WTC11 (cell line): Measurements from ENCODE around the gene RING1. TPM values are rescaled to one million over a fixed set of nuclear protein-coding genes. Genes with fewer than 3 reads are reported as not detected.

Experiments used
- ARID4B ChIP-seq: sonication (generic); formaldehyde crosslinking; IDR thresholded peaks from 2 replicates; pipeline ENCODE4 v1.8.0; 2023; ENCODE audit warnings: missing genetic modification reagents, mild to moderate bottlenecking, borderline replicate concordance
- CTCF ChIP-seq: fragments of 200-600 bp; IDR thresholded peaks from 2 replicates; pipeline ENCODE4 v1.8.0; 2022; ENCODE audit warnings: antibody characterized with exemption
- GABPB1 ChIP-seq: sonication (generic); formaldehyde crosslinking; IDR thresholded peaks from 2 replicates; pipeline ENCODE4 v1.8.1; 2023; ENCODE audit warnings: mild to moderate bottlenecking, missing genetic modification reagents
- GTF2I ChIP-seq: fragments of 250-450 bp; sonication (Bioruptor Pico); conservative IDR thresholded peaks from 2 replicates; pipeline ENCODE4 v1.4.0; 2021; ENCODE audit warnings: mild to moderate bottlenecking
- KAT7 ChIP-seq: sonication (generic); formaldehyde crosslinking; IDR thresholded peaks from 2 replicates; pipeline ENCODE4 v1.8.1; 2023; ENCODE audit warnings: missing genetic modification reagents, mild to moderate bottlenecking, borderline replicate concordance
- MYBL2 ChIP-seq: sonication (generic); formaldehyde crosslinking; IDR thresholded peaks from 2 replicates; pipeline ENCODE4 v1.8.1; 2023; ENCODE audit warnings: mild to moderate bottlenecking, moderate library complexity, missing genetic modification reagents
- NR3C1 ChIP-seq: sonication (generic); formaldehyde crosslinking; conservative IDR thresholded peaks from 2 replicates; pipeline ENCODE4 v1.8.1; 2023; ENCODE audit warnings: low read depth, mild to moderate bottlenecking, missing genetic modification reagents
- OVOL2 ChIP-seq: fragments of 250-450 bp; sonication (Bioruptor Pico); IDR thresholded peaks from 2 replicates; pipeline ENCODE4 v1.9.0; 2021; ENCODE audit warnings: mild to moderate bottlenecking, borderline replicate concordance
- PRRX2 ChIP-seq: fragments of 250-450 bp; sonication (Bioruptor Pico); IDR thresholded peaks from 2 replicates; pipeline ENCODE4 v1.8.0; 2021; ENCODE audit warnings: mild to moderate bottlenecking
- RELA ChIP-seq: sonication (generic); formaldehyde crosslinking; IDR thresholded peaks from 2 replicates; pipeline ENCODE4 v1.8.1; 2022; ENCODE audit warnings: missing genetic modification reagents, mild to moderate bottlenecking, borderline replicate concordance
- TCF7 ChIP-seq: sonication (generic); formaldehyde crosslinking; IDR thresholded peaks from 2 replicates; pipeline ENCODE4 v1.8.0; 2022; ENCODE audit warnings: mild to moderate bottlenecking, low read depth, missing genetic modification reagents, moderate library complexity
- ZBTB21 ChIP-seq: sonication (generic); formaldehyde crosslinking; IDR thresholded peaks from 2 replicates; pipeline ENCODE4 v1.8.1; 2023; ENCODE audit warnings: mild to moderate bottlenecking, missing genetic modification reagents, borderline replicate concordance
- ZNF121 ChIP-seq: sonication (generic); formaldehyde crosslinking; IDR thresholded peaks from 2 replicates; pipeline ENCODE4 v1.8.0; 2023; ENCODE audit warnings: missing genetic modification reagents
- ZNF138 ChIP-seq: sonication (generic); formaldehyde crosslinking; conservative IDR thresholded peaks from 2 replicates; pipeline ENCODE4 v1.8.1; 2022; ENCODE audit warnings: mild to moderate bottlenecking, moderate library complexity, missing genetic modification reagents
- ZNF317 ChIP-seq: sonication (generic); formaldehyde crosslinking; IDR thresholded peaks from 2 replicates; pipeline ENCODE4 v1.8.1; 2023; ENCODE audit warnings: low read depth, mild to moderate bottlenecking, moderate library complexity, missing genetic modification reagents, borderline replicate concordance
- ZNF512 ChIP-seq: sonication (generic); formaldehyde crosslinking; IDR thresholded peaks from 2 replicates; pipeline ENCODE4 v1.8.1; 2022; ENCODE audit warnings: missing genetic modification reagents, borderline replicate concordance
- total RNA-seq: library from RNA; stranded (reverse); gene quantifications from 3 replicates; pipeline ENCODE4 v1.2.3, GENCODE V29; 2021
- TF ChIP-seq, protein P1 (sequence below): fragments of 250-450 bp; sonication (Bioruptor Pico); IDR thresholded peaks from 2 replicates; pipeline ENCODE4 v1.9.0; 2021; ENCODE audit warnings: mild to moderate bottlenecking
- TF ChIP-seq, protein P2 (sequence below): sonication (generic); formaldehyde crosslinking; conservative IDR thresholded peaks from 2 replicates; pipeline ENCODE4 v1.8.1; 2023; ENCODE audit warnings: mild to moderate bottlenecking, low read depth, missing genetic modification reagents, moderate library complexity
- TF ChIP-seq, protein P3 (sequence below): sonication (generic); formaldehyde crosslinking; IDR thresholded peaks from 2 replicates; pipeline ENCODE4 v1.8.1; 2023; ENCODE audit warnings: mild to moderate bottlenecking, missing genetic modification reagents
- TF ChIP-seq, protein P4 (sequence below): sonication (generic); formaldehyde crosslinking; IDR thresholded peaks from 2 replicates; pipeline ENCODE4 v1.8.1; 2022; ENCODE audit warnings: mild to moderate bottlenecking, moderate library complexity, missing genetic modification reagents

The RING1 gene
- total RNA-seq, 1 experiment from 2014 or later = 26.6 TPM

- TF ChIP-seq ARID4B (CRISPR knock-in tag) (peak; percentile 90; the same call in 1 of the 2 replicates), ZNF138 (CRISPR knock-in tag) (no peak), OVOL2 (CRISPR knock-in tag) (no peak), CTCF (no peak), PRRX2 (CRISPR knock-in tag) (no peak), RELA (0 out of 2 replicates have a peak, but pooled peaks have one; percentile 45), ZNF121 (CRISPR knock-in tag) (no peak), NR3C1 (CRISPR knock-in tag) (no peak), MYBL2 (CRISPR knock-in tag) (peak; percentile 64; the same call in 1 of the 2 replicates), GABPB1 (peak; percentile 85; the same call in 1 of the 2 replicates), KAT7 (no peak), ZBTB21 (no peak), TCF7 (CRISPR knock-in tag) (0 out of 2 replicates have a peak, but pooled peaks have one; percentile 71), ZNF512 (CRISPR knock-in tag) (no peak), ZNF317 (CRISPR knock-in tag) (no peak), GTF2I (no peak)
- TF ChIP-seq, protein P1, sequence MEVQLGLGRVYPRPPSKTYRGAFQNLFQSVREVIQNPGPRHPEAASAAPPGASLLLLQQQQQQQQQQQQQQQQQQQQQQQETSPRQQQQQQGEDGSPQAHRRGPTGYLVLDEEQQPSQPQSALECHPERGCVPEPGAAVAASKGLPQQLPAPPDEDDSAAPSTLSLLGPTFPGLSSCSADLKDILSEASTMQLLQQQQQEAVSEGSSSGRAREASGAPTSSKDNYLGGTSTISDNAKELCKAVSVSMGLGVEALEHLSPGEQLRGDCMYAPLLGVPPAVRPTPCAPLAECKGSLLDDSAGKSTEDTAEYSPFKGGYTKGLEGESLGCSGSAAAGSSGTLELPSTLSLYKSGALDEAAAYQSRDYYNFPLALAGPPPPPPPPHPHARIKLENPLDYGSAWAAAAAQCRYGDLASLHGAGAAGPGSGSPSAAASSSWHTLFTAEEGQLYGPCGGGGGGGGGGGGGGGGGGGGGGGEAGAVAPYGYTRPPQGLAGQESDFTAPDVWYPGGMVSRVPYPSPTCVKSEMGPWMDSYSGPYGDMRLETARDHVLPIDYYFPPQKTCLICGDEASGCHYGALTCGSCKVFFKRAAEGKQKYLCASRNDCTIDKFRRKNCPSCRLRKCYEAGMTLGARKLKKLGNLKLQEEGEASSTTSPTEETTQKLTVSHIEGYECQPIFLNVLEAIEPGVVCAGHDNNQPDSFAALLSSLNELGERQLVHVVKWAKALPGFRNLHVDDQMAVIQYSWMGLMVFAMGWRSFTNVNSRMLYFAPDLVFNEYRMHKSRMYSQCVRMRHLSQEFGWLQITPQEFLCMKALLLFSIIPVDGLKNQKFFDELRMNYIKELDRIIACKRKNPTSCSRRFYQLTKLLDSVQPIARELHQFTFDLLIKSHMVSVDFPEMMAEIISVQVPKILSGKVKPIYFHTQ = no peak
- TF ChIP-seq, protein P2, sequence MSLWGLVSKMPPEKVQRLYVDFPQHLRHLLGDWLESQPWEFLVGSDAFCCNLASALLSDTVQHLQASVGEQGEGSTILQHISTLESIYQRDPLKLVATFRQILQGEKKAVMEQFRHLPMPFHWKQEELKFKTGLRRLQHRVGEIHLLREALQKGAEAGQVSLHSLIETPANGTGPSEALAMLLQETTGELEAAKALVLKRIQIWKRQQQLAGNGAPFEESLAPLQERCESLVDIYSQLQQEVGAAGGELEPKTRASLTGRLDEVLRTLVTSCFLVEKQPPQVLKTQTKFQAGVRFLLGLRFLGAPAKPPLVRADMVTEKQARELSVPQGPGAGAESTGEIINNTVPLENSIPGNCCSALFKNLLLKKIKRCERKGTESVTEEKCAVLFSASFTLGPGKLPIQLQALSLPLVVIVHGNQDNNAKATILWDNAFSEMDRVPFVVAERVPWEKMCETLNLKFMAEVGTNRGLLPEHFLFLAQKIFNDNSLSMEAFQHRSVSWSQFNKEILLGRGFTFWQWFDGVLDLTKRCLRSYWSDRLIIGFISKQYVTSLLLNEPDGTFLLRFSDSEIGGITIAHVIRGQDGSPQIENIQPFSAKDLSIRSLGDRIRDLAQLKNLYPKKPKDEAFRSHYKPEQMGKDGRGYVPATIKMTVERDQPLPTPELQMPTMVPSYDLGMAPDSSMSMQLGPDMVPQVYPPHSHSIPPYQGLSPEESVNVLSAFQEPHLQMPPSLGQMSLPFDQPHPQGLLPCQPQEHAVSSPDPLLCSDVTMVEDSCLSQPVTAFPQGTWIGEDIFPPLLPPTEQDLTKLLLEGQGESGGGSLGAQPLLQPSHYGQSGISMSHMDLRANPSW (CRISPR knock-in tag) = no peak
- TF ChIP-seq, protein P3, sequence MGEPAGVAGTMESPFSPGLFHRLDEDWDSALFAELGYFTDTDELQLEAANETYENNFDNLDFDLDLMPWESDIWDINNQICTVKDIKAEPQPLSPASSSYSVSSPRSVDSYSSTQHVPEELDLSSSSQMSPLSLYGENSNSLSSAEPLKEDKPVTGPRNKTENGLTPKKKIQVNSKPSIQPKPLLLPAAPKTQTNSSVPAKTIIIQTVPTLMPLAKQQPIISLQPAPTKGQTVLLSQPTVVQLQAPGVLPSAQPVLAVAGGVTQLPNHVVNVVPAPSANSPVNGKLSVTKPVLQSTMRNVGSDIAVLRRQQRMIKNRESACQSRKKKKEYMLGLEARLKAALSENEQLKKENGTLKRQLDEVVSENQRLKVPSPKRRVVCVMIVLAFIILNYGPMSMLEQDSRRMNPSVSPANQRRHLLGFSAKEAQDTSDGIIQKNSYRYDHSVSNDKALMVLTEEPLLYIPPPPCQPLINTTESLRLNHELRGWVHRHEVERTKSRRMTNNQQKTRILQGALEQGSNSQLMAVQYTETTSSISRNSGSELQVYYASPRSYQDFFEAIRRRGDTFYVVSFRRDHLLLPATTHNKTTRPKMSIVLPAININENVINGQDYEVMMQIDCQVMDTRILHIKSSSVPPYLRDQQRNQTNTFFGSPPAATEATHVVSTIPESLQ = no peak
- TF ChIP-seq, protein P4, sequence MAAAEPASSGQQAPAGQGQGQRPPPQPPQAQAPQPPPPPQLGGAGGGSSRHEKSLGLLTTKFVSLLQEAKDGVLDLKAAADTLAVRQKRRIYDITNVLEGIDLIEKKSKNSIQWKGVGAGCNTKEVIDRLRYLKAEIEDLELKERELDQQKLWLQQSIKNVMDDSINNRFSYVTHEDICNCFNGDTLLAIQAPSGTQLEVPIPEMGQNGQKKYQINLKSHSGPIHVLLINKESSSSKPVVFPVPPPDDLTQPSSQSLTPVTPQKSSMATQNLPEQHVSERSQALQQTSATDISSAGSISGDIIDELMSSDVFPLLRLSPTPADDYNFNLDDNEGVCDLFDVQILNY = 0 out of 2 replicates have a peak, but pooled peaks have one; percentile 55
Observed at GRCh38 chr6:33208091-33208967, at the start of gene RING1 (continued).
